ENCODE measurements around the gene SIPA1L3. TPM values are rescaled to one million over a fixed set of nuclear protein-coding genes. Genes with fewer than 3 reads are reported as not detected.

SIPA1L3 gene
- total and polyA plus RNA-seq, 4 donors: 9.6 to 50.5 (median 27.6) TPM

DNA sequence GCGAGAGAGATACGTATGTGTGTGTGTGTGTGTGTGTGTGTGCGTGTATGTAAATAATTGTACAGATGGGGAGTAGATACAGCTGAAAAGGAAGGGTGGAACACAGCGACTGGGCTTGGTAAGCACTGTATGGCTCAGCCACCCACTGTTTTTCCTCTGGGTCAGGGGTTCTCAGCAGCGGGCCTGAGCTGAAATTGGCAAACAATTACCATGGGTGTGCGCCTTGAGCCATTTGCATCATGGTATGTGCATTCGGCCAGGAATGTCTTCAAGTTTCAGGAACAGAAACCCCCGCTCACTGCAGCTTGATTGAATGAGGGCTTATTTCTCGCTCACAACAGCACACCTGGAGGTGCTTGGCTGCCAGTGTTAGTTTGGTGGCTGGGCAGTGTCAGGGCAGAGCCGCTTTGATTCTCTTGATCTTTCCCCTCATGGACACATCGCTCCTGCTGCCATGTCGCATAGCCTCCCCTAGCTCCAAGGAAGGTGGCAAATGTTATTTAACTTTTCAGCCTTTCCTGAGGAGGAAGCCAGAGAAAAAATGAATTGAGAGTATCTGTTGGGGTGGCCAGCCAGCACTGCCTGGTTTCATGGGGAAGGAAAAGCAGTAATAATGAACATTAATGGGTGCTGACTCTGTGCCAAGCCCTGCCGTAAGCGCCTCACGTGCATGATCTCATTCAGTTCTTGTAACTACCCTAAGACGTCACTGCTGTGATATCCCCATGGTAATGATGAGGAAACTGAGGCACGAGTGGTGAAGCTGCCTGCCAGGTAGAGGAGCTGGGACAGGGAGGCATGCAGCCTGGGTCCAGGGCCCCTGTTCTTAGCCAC lies 126.9 kb downstream of the SIPA1L3 start:
- Histone ChIP-seq H3K4me1 (ENCODE audit: control insufficient read depth in 5 of 5, insufficient read depth in 5 of 5, low read length in 5 of 5) (peaks cover 0 to 18% (median 10%) of the 10 kb centered on the region in 5 donors), H3K27me3 (ENCODE audit: control insufficient read depth in 3 of 3, insufficient read depth in 3 of 3, low read length in 2 of 3) (no peaks in the 10 kb centered on the region), H3K36me3 (ENCODE audit: control insufficient read depth in 4 of 4, insufficient read depth in 4 of 4, low read length in 4 of 4) (peaks cover 0 to 12% (median 5%) of the 10 kb centered on the region in 4 donors), H3K9me3 (ENCODE audit: control insufficient read depth in 4 of 4, insufficient read depth in 3 of 4, low read length in 3 of 4) (no peaks in the 10 kb centered on the region), H3K9ac (ENCODE audit: insufficient read depth in 1 of 2, low read length in 2 of 2) (no peak overlapping the region), H3K4me3 (no peak overlapping the region), H3K27ac (ENCODE audit: low read depth in 1 of 2, low read length in 1 of 2) (peak overlapping the region in 1 of 2 donors; percentile 41)
- TF ChIP-seq, protein P1, sequence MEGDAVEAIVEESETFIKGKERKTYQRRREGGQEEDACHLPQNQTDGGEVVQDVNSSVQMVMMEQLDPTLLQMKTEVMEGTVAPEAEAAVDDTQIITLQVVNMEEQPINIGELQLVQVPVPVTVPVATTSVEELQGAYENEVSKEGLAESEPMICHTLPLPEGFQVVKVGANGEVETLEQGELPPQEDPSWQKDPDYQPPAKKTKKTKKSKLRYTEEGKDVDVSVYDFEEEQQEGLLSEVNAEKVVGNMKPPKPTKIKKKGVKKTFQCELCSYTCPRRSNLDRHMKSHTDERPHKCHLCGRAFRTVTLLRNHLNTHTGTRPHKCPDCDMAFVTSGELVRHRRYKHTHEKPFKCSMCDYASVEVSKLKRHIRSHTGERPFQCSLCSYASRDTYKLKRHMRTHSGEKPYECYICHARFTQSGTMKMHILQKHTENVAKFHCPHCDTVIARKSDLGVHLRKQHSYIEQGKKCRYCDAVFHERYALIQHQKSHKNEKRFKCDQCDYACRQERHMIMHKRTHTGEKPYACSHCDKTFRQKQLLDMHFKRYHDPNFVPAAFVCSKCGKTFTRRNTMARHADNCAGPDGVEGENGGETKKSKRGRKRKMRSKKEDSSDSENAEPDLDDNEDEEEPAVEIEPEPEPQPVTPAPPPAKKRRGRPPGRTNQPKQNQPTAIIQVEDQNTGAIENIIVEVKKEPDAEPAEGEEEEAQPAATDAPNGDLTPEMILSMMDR (IDR thresholded peaks at IDR 0.05; ENCODE audit: control extremely low read depth, extremely low read depth): no peak
- ATAC-seq (ENCODE audit: insufficient read depth, low FRiP score) (no peak), DNase-seq (no peak)
- 53 to 62% methylated on average over 17 of the region's 17 CpGs for WGBS, 2 donors

DNA sequence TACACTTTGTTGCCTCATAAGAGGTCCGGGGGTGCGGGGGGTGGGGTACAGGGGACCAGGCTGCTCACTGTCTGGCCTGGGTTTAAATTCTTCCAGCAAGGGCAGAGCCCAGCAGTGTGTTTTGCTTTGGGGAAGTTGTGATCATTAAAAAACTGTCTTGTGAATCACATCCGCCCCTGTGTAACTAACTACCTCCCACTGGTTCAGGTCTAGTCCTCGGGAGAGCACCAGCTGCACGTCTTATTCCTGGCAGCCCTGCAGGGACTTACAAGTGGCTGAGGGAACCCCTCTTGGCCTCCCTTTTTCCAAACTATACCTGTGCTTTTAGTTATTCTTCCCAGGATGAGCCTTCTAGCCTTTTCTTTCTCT lies 127.5 kb downstream of the SIPA1L3 start:
- H3K9ac ChIP-seq (ENCODE audit: insufficient read depth in 1 of 2, low read length in 2 of 2): no peak overlapping the region
- WGBS, 2 donors: 43 to 67% methylated on average over 5 of the region's 5 CpGs

GRCh38 chr19:38035515-38036495 lies 128.8 kb downstream of the SIPA1L3 start:
- TF ChIP-seq, protein P1 (IDR thresholded peaks at IDR 0.05; ENCODE audit: control extremely low read depth, extremely low read depth): no peak
- H3K4me3 ChIP-seq: no peak overlapping the region
- no peak overlapping the region for H3K9ac ChIP-seq (ENCODE audit: insufficient read depth in 1 of 2, low read length in 2 of 2)
- H3K27me3 ChIP-seq (ENCODE audit: control insufficient read depth in 3 of 3, insufficient read depth in 3 of 3, low read length in 2 of 3): no peaks in the 10 kb centered on the region
- peaks cover 0 to 6% (median 3%) of the 10 kb centered on the region in 4 donors for H3K36me3 ChIP-seq (ENCODE audit: control insufficient read depth in 4 of 4, insufficient read depth in 4 of 4, low read length in 4 of 4)
- DNase-seq (no peak), ATAC-seq (ENCODE audit: insufficient read depth, low FRiP score) (no peak)
- no peak overlapping the region for H3K27ac ChIP-seq (ENCODE audit: low read depth in 1 of 2, low read length in 1 of 2)
- H3K9me3 ChIP-seq (ENCODE audit: control insufficient read depth in 4 of 4, insufficient read depth in 3 of 4, low read length in 3 of 4): no peaks in the 10 kb centered on the region
- H3K4me1 ChIP-seq (ENCODE audit: control insufficient read depth in 5 of 5, insufficient read depth in 5 of 5, low read length in 5 of 5): peaks cover 0 to 18% (median 10%) of the 10 kb centered on the region in 5 donors
- WGBS, 2 donors: 84 to 90% methylated on average over 17 of the region's 17 CpGs

More for the DNA sequence above, 127.5 kb downstream of the SIPA1L3 start:
- Histone ChIP-seq H3K9me3 (ENCODE audit: control insufficient read depth in 4 of 4, insufficient read depth in 3 of 4, low read length in 3 of 4) (no peaks in the 10 kb centered on the region), H3K4me1 (ENCODE audit: control insufficient read depth in 5 of 5, insufficient read depth in 5 of 5, low read length in 5 of 5) (peaks cover 0 to 18% (median 10%) of the 10 kb centered on the region in 5 donors), H3K27me3 (ENCODE audit: control insufficient read depth in 3 of 3, insufficient read depth in 3 of 3, low read length in 2 of 3) (no peaks in the 10 kb centered on the region), H3K36me3 (ENCODE audit: control insufficient read depth in 4 of 4, insufficient read depth in 4 of 4, low read length in 4 of 4) (peaks cover 0 to 12% (median 5%) of the 10 kb centered on the region in 4 donors), H3K27ac (ENCODE audit: low read depth in 1 of 2, low read length in 1 of 2) (no peak overlapping the region), H3K4me3 (no peak overlapping the region)
- TF ChIP-seq, protein P1 (IDR thresholded peaks at IDR 0.05; ENCODE audit: control extremely low read depth, extremely low read depth): no peak
- no peak for DNase-seq
- ATAC-seq (ENCODE audit: insufficient read depth, low FRiP score): no peak

Data from lung (tissue), 12 donors.